NCI-H82 treated with DMSO at 0.1 percent for 48 hours (cell line): Measurements from ENCODE around the gene KIAA1549.
"Not testable (repeated sequence)": the region's sequence is repeated elsewhere in the genome, so short reads cannot be mapped to it uniquely, and the experiment has no call there.

Source experiments
- DNase-seq: peaks from one replicate; lab custom pipeline; 2025; ENCODE audit not compliant: unreplicated experiment; lab: John Stamatoyannopoulos, UW

The KIAA1549 gene

DNA sequence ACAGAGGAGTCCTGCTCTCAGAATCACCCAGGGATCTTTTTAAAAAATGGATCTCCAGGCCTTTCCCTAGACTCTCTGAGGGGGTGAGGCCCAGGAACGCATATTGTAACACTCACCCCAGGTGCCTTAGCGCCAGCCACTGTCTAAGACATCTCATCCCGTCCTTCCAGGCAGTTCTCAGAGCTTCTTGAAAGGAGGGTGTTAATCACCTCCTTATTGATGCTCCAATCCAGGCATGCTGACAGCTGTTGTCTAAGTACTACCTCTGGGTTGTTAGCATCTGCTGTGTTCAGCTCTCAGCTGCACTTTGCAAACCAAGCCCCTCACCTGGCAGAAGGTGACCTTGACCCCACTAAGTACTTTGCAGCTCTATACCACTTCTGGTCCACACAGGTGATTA lies 36.0 kb downstream of the KIAA1549 start:
- DNase-seq, result peak; percentile 82

GRCh38 chr7:138944592-138944991 lies 36.6 kb downstream of the KIAA1549 start:
- no peak for DNase-seq

- DNase-seq, result no peak
Observed at GRCh38 chr7:138943061-138943460, 38.1 kb downstream of the KIAA1549 start.

DNA sequence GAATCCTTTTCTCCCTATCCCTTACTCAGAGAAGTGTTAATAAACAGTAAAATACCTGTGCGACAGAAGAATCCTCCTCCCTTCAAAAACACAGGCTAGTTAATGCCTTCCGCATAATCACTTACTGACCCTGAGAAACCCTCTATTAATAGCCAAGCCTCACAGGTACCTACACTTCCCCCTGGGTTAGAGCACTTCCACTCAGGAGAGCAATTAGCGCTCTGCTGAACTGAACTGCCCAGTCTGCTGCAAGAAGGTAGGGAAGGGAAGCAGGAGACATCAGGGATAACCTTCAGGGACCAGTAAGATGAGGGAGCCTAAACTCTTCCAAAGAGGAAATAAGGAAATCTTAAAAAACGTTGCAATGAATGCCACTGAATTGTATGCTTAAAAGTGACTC lies 39.6 kb downstream of the KIAA1549 start:
- DNase-seq, result no peak

- DNase-seq, result not testable (repeated sequence)
Observed at GRCh38 chr7:138940602-138941001, 40.6 kb downstream of the KIAA1549 start.

DNA sequence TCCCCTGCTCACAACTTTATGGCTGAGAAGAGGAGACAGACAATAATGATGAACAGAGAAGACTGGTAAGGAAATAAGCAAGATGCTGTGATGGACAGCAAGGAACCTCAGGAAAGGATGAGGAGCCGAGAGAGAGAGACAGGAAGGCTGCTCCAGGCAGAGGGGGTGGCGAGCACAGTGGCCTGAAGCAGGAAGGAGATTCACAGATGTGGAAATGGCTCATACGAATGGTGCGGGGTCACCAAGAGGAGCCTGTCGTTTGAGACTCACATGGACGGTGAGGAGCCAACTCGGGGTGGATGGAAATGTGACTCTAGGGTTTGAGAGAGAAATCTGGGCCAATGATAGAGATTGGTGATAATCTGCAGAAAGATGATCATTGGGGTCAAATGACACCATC lies 43.7 kb downstream of the KIAA1549 start:
- no peak for DNase-seq

DNA sequence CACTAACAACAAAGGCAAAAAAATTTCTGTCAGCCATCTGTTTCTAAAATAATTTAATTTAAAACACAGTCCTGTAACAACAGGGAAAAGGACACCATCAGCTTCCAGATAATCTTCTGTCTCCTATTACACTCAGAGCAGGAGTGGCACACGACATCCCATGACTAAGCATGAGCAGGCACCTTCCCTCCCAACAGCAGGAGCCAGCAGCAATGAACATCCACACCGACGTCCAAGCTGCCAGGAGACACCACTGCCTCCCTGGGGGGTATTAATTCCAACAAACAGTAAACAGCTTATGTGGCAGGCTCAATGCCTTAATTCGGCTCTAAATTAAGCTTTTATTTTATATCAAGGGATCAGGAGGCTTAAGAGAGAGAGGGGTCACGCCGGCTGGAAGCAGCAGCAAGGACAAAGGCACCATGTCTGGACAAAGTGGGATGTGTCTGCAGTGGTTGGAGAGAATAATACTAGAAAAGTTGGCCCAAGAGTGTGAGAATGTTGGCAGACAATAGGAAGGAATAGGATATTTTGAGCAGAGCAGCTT lies 45.7 kb downstream of the KIAA1549 start:
- peak; percentile 90 for DNase-seq

DNA sequence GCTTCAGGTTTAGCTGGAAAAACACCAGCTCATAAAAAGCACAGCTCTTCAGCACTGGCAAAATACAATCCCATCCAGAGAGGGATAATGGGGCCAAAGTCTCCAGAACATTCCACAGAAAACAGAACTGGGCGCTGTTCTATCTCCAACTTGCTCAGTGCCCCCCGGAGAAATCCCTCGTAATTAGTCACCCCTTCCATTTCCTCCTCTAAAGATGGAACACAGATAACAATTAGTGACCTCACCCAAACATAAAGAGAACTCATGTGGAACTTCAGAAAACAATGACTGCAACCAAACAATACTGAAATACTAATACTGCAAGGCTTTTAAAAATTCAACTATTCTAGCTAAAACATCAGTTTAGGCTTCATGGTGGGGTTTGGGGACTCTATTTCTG lies 46.3 kb downstream of the KIAA1549 start:
- DNase-seq, result no peak

- no peak for DNase-seq
Observed at GRCh38 chr7:138934367-138934766, 46.8 kb downstream of the KIAA1549 start.

- DNase-seq, result no peak
Observed at GRCh38 chr7:138932870-138933269, 48.3 kb downstream of the KIAA1549 start.

GRCh38 chr7:138932427-138932826 lies 48.8 kb downstream of the KIAA1549 start:
- no peak for DNase-seq

DNA sequence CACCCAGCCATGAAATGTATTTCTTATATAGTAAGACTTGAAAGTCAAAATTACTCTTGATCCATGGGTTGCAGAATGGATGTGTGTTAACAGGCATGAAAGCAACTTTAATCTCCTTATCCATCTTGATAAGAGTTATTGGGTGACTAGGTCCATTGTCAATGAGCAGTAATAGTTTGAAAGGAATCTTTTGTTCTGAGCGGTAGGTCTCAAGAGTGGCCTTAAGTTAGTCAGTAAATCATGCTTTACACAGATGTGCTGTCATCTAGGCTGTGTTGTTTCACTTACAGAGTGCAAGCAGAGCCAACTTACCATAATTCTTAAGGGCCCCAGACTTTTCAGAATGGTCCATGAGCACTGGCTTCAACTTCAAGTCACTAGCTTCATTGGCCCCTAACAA lies 51.2 kb downstream of the KIAA1549 start:
- no peak for DNase-seq

DNA sequence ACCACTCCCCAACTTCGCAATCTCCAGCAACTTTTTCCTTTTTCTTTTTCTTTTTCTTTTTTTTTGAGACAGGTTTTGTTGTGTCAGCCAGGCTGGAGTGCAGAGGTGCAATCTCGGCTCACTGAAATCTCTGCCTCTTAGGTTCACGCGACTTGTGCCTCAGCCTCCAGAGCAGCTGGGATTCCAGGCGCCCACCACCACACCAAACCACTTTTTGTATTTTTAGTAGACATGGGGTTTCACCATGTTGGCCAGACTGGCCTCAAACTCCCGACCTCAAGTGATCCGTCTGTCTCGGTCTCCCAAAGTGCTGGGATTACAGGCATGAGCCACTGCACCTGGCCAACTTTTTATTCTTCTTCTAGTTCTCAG lies 55.0 kb downstream of the KIAA1549 start:
- no peak for DNase-seq

- no peak for DNase-seq
Observed at GRCh38 chr7:138924501-138925225, 56.5 kb downstream of the KIAA1549 start.

- DNase-seq, result no peak
Observed at GRCh38 chr7:138921277-138921676, 59.9 kb downstream of the KIAA1549 start.

- DNase-seq, result no peak
Observed at GRCh38 chr7:138919911-138920310, 61.3 kb downstream of the KIAA1549 start.

- DNase-seq, result no peak
Observed at GRCh38 chr7:138919216-138919615, 62.0 kb downstream of the KIAA1549 start.

DNA sequence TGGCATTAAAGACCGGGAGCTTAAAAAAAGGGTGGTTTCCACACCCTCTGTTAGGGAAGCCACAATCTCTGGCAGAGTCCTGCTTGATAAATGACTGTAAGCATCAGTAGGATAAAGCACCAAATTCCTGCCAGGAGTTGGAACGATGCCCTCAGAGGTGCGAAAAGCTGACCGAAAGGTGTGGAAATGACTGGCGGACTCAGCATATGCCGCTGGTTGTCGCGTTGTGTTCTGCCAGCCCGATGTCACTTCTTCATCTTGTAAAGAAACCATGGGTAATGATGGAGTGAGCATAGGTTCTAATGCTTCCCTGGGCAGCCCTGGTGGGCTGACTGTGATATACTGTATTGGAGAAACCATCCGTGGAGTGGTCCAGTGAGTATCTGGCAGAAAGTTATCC lies 62.4 kb downstream of the KIAA1549 start:
- no peak for DNase-seq

- DNase-seq, result no peak
Observed at GRCh38 chr7:138918176-138918575, 63.0 kb downstream of the KIAA1549 start.

GRCh38 chr7:138917771-138918170 lies 63.4 kb downstream of the KIAA1549 start:
- DNase-seq, result no peak

DNA sequence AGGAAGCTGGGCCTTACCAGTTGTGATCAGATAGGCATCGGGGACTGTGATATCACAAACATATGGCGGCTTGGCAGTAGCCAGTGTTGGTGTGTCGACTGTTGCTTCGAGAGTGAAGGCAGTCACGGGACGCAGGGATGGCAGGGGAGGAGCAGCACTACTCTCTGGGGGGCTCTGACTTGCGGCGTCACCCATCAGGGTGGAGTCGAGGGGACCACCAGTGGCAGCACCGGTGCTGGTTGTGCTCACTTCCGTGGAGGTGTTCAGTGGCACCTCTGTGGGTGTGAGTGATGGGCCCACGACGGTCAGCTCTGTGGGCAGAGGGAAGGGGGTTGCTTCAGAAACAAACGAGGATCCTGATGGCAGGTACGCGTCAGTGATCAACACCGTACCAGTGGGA lies 64.5 kb downstream of the KIAA1549 start:
- DNase-seq, result no peak

- DNase-seq, result no peak
Observed at GRCh38 chr7:138916275-138916674, 64.9 kb downstream of the KIAA1549 start.

DNA sequence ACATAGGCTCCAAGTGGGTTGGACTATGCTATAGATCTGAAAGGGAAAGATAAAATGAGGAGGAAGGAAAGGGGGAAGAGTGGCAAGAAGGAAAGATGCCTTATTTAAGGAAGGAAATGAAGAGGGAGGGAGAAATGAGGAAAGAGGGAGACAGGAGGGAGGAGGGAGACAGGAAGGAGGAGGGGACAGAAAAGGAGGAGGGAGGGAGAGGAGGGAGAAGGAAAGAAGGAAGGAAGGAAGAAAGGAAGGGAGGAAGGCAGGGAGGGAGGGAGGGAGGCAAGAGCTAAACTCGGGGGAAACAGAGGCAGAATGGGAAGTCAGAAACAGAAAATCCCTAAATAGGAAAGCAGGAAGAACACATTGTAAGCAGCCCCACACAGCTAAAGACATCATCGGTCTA lies 67.4 kb downstream of the KIAA1549 start:
- no peak for DNase-seq
